NK-92 (cell line): ENCODE measurements around the gene APOBEC4.
"Not testable (repeated sequence)": the region's sequence is repeated elsewhere in the genome, so short reads cannot be mapped to it uniquely, and the experiment has no call there.

Source experiments
- DNase-seq: peaks from one replicate; lab custom pipeline; 2025; ENCODE audit not compliant: unreplicated experiment; lab: John Stamatoyannopoulos, UW

APOBEC4 gene

DNA sequence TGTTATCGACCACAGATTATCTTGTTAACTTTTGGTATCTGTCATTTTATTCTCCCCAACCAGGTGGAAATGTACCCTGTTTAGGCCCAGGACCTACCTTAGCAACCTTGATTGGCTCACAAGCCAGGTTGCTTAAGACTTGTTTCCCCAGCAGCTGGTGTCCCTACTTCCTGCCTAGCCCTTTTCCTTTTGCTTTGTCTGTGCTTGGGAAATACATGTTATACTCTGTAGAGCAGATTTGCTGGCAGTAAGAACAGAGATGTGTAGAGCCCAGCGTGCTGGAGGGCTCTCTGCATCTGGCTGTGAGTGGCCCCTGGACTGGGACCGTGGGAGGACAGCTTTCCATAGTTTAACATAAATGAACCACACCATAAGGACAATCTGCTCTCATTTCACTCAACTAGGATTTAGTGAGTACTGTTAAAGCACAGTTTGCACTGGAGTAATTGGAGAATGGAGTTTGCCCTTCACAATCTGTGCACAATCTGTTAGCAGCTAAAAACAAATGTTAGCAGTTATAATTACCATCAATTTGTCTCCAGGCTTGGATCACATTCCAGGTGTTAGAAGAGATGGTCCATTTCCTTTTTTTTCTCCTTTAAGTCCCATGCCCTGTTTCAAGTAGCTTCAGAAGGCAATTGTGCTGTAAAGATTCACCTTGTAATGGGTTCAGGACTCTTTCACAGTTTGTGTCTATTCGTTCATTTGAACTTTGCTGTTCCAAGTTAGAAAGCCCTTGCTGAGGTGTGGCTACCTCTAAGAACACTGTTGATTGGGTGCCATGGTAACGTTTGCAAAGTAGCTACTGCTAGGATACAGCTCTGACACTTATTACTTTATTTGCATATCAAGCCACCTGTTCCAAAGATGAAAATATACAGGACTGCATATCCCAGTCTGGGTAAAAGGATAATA lies at the start of gene APOBEC4:
APOBEC4 (minus strand) TSS at position 770 of the 915 bp plus-strand sequence. CDS start 4,535 bp downstream, outside the sequence.
- no peak for DNase-seq

DNA sequence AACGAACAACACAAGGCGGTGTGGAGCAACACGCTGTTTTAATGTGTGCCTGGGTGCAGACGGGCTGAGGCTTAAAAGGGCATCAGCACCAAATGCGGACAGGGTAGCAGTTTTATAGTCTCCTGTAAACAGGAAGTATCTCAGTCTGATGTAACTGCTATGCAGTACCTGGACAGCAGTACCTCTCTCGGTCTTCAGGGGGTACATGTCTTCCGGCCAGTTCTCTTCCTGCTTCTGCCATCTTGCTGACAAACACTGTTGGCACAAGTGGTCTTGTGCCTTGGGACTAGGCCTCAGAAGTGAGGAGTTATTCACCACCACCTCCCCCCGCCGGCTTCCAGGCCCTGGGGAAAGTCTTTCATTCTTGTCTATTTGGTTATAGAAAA lies 49.7 kb upstream of the APOBEC4 start:
- no peak for DNase-seq

DNA sequence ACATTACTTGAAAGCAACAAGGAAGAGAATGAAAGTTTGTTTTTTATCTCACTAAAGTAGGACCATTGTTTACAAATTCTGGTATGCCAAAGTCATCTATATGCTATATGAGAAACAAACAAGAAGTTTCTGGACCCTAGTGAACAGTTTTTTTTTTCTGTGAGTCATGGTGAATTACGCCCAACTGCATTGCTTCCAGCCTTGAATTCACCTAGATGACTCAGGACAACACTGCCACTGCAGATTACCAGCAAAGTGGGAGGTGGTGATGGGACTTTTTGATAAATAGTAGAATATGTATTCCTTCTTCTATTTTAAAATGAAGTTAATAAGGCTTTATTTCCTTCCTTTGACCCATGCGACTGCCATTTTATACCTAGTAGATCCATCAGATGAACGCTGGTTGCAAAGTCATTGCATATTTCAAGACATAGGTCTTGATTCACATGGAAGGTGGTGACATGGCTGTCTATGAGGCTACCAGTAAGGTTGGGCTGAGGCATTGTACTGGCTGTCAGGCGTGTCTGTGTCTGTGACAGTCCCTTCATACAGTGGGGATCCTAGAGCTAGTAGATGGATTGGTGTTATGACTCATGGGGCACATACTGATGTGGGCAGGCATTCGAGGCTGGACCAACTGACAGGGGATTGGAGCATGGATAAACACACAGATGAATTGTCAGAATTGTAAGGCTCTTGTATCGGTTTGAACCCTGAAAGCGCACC lies 49.1 kb upstream of the APOBEC4 start:
- no peak for DNase-seq

DNA sequence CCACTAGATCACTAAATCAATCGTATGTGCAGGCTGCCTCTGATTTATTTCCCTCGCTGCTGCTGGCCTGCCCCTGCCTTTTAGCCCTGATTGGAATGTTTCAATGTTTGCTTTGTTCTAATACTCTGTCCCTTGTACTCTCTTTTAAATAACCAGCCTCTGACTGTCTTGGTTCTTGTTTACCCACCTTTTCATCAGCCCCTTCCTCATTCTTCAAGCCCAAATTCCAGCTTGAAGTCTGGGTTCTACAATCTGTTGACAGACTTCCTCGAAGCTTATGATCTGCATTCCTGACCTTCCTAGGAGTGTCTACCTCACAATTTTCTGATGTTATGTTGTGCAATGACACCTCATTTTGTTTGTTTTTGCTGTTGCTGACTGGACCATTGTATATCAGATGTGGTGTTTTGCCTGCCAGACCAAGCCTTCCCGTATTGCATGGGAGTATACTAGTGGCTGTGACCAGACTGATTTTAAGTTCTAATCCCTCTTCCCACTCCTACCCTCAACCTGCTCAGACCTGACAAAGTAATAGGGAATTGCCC lies 46.6 kb upstream of the APOBEC4 start:
- no peak for DNase-seq

- DNase-seq = no peak
Observed at GRCh38 chr1:183697814-183698590, 44.9 kb upstream of the APOBEC4 start.

GRCh38 chr1:183696981-183697380 lies 43.9 kb upstream of the APOBEC4 start:
- no peak for DNase-seq

DNA sequence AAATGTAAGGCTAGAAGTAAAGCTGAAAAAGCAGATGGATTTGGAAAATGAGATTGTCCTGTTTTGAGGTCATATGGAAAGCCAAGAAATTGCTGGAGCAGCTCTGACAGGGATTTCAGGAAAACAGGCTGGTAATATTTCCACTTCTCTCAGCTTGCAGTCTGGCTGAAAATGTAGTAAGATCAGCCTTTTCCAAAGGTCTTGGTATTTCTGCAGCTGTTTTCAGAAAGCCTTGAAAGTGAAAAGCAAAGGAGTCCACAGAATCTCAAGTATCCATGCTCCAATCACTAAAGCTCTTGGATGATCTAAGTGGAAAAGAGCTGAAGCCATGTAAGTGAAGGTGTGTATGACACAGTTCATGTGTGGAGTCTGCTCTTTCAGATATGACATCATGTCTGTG lies 41.6 kb upstream of the APOBEC4 start:
- no peak for DNase-seq

GRCh38 chr1:183694066-183694465 lies 41.0 kb upstream of the APOBEC4 start:
- no peak for DNase-seq

- DNase-seq = no peak
Observed at GRCh38 chr1:183693521-183693920, 40.4 kb upstream of the APOBEC4 start.

- no peak for DNase-seq
Observed at GRCh38 chr1:183689762-183690204, 36.7 kb upstream of the APOBEC4 start.

DNA sequence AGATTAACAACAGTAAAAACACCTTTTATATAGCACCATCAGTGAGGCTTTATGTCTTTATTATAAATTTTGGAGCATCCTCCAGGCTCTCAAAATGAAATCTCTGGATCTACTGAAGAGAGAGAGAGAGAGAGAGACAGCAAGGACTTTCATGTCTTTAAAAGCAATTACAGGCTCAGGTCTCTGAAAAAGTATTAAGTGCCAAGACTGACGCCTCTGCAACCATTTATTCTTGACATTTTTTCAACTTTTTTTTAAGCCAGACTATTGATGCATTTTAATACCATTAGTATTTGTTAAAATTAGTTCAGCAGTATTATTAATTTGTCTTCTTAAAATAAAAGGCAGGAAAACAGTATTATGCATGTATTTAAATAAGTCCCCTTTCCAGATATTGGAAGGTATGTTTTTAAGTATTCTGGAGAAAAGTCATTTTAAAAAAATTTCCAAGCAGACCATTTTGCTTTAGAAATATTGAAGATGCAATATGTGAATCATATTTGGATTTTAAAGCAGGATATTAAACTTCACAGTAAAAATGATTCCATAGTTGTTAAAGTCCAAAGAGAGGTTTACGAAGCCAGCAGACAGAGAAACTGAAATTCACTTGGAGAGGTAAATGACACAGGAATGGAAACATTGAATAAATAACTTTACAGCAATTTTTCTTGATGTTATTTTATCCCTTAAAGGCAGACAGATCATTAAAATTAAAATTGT lies 35.4 kb upstream of the APOBEC4 start:
- no peak for DNase-seq

GRCh38 chr1:183687546-183688304 lies 34.6 kb upstream of the APOBEC4 start:
- DNase-seq = no peak

DNA sequence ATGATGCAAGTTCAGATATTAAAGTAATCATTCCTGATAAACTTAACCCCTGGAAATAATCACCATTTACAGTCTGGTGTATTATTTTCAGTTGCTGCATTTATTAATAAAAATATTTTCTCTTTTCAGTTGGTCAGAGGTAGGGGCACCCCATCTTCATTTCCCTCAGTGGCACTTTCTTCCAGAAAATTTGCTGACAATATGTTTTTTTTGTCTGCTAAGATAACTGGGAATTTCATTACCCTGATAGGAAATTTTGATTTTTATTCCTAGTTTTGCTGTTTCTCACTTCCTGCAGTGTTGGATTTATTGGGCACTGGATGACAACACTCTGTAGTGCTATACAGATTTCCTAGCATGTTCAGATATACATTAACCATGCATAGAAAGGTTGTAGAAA lies 33.1 kb upstream of the APOBEC4 start:
- no peak for DNase-seq

DNA sequence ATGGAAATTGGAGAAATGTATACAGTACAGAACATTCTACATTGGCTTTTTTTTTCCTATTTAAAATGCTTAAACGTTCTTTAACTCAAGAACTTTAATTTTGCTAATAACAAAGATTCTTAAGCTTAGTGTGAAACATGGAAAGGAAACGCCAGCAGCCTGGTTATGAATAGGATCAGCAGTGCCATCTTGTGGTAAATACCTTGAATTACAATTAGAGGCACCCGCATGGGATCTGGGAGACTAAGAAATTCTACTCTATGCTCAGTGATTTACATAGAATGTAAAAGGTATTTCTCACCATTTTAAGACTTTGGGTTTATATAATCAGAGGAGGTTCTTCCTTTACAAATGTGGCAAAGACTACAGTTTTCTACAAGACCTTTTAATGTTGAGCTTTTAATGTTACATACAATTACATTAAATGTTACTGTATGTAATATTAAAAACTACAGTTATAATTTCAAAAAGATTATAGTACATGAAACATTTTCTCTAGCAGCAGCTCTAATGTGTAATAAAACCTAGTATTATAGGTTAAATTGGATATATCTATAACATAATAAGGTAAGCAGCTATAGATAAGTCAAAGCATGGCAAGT lies 32.1 kb upstream of the APOBEC4 start:
- no peak for DNase-seq

DNA sequence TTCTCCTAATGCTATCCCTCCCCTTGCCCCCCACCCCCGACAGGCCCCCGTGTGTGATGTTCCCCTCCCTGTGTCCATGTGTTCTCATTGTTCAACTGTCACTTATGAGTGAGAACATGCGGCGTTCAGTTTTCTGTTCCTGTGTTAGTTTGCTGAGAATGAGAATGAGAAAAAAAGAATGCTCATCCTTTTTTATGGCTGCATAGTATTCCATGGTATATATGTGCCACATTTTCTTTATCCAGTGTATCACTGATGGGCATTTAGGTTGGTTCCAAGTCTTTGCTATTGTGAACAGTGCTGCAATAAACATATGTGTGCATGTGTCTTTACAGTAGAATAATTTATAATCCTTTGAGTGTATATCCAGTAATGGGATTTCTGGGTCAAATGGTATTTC lies 26.2 kb upstream of the APOBEC4 start:
- DNase-seq = not testable (repeated sequence)

DNA sequence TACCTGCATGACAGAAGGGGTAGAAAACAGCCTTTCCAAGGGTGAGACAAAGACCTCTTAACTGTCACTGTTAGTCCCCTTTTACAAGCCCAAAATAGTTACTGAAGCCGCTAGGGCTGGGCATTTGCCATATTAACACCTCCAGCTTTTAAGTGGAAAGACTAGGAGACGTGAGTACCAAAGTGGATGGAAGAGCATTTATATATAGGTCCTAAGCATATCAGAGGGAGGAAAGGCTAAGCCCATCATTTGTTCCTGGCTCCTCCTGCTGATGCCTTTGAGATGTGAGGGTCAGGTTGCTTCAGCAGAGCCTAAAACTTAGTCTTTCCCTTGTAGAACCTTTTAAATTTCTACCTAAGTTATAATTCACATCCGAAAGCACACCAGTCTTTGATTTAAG lies 25.7 kb upstream of the APOBEC4 start:
- no peak for DNase-seq

DNA sequence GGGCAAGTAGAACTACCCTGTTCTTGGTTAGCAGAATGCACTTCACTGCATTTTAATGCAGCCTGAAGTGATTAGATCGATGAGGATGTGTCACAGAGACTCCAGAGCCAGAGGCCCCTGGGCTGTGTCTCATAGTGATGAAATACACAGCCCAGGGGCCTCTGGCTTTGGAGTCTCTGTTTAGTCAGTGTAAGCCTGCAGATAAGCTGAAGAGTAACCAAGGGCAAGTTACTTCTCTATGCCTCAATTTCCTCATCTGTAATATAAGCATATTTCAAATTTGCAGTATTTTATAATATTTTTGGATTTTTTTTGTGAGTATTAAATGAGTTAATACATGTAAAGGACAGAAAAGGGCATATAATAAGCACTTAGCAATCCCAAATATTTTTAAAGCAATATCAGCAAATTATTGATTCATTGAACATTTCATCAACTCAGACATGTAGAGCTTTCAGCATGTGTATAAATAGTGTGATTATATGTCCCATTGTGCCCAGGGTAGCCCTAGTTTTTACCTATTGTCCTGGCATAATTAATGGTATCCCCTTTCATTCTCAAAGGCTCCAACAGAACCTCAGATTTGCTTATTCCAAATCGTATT lies 23.6 kb upstream of the APOBEC4 start:
- DNase-seq = no peak

GRCh38 chr1:183675883-183676585 lies 22.9 kb upstream of the APOBEC4 start:
- DNase-seq = no peak
